ENCODE measurements around the gene DNMBP.

The DNMBP gene

DNA sequence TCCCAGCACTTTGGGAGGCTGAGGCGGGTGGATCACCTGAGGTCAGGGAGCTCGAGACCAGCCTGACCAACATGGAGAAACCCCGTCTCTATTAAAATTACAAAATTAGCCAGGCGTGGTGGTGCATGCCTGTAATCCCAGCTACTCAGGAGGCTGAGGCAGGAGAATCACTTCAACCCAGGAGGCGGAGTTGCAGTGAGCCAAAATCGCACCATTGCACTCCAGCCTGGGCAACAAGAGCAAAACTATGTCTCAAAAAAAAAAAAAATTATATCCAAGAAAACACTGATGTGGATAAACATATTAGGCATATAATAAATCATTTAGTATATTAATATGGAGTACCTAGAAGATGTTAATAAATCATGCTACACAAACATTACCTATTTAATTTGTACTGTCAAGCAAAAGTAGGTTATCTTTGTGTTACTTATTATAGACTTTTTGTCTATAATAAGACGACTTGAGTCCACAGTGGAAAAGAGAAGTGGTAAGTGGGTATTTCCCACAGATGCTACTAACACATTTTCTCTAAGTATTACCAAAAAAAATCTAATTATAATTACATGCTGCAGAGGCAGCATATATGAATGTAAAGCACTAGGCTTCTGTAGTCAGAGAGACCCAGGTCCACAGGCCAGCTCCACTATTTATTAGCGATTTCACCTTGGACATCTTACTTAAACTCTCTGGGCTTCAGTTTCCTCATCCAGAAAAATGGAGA is 34.5 kb downstream of the DNMBP start:
- TF ChIP-seq TEAD4 (IDR thresholded peaks at IDR 0.05) (no peak), TCF12 (IDR thresholded peaks at IDR 0.05; ENCODE audit: low read depth) (no peak), ZBTB7A (IDR thresholded peaks at IDR 0.05; ENCODE audit: low read depth) (no peak), NFIC (IDR thresholded peaks at IDR 0.05) (no peak), EP300 (IDR thresholded peaks at IDR 0.05; ENCODE audit: borderline replicate concordance) (no peak), CREB1 (IDR thresholded peaks at IDR 0.05; ENCODE audit: low read depth) (no peak), RAD21 (IDR thresholded peaks at IDR 0.05; ENCODE audit: low read depth) (no peak), YY1 (IDR thresholded peaks at IDR 0.05; ENCODE audit: low read depth) (no peak), FOXM1 (IDR thresholded peaks at IDR 0.05; ENCODE audit: borderline replicate concordance, low read depth) (no peak), EGR1 (IDR thresholded peaks at IDR 0.05) (no peak), TAF1 (IDR thresholded peaks at IDR 0.05; ENCODE audit: low read depth) (no peak), CEBPB (IDR thresholded peaks at IDR 0.05) (no peak)
- TF ChIP-seq, protein P1, sequence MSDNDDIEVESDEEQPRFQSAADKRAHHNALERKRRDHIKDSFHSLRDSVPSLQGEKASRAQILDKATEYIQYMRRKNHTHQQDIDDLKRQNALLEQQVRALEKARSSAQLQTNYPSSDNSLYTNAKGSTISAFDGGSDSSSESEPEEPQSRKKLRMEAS (IDR thresholded peaks at IDR 0.05) = no peak
- TF ChIP-seq, protein P2, sequence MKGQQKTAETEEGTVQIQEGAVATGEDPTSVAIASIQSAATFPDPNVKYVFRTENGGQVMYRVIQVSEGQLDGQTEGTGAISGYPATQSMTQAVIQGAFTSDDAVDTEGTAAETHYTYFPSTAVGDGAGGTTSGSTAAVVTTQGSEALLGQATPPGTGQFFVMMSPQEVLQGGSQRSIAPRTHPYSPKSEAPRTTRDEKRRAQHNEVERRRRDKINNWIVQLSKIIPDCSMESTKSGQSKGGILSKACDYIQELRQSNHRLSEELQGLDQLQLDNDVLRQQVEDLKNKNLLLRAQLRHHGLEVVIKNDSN (IDR thresholded peaks at IDR 0.05) = no peak
- TF ChIP-seq, protein P3, sequence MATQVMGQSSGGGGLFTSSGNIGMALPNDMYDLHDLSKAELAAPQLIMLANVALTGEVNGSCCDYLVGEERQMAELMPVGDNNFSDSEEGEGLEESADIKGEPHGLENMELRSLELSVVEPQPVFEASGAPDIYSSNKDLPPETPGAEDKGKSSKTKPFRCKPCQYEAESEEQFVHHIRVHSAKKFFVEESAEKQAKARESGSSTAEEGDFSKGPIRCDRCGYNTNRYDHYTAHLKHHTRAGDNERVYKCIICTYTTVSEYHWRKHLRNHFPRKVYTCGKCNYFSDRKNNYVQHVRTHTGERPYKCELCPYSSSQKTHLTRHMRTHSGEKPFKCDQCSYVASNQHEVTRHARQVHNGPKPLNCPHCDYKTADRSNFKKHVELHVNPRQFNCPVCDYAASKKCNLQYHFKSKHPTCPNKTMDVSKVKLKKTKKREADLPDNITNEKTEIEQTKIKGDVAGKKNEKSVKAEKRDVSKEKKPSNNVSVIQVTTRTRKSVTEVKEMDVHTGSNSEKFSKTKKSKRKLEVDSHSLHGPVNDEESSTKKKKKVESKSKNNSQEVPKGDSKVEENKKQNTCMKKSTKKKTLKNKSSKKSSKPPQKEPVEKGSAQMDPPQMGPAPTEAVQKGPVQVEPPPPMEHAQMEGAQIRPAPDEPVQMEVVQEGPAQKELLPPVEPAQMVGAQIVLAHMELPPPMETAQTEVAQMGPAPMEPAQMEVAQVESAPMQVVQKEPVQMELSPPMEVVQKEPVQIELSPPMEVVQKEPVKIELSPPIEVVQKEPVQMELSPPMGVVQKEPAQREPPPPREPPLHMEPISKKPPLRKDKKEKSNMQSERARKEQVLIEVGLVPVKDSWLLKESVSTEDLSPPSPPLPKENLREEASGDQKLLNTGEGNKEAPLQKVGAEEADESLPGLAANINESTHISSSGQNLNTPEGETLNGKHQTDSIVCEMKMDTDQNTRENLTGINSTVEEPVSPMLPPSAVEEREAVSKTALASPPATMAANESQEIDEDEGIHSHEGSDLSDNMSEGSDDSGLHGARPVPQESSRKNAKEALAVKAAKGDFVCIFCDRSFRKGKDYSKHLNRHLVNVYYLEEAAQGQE (IDR thresholded peaks at IDR 0.05; ENCODE audit: low read depth) = no peak

DNA sequence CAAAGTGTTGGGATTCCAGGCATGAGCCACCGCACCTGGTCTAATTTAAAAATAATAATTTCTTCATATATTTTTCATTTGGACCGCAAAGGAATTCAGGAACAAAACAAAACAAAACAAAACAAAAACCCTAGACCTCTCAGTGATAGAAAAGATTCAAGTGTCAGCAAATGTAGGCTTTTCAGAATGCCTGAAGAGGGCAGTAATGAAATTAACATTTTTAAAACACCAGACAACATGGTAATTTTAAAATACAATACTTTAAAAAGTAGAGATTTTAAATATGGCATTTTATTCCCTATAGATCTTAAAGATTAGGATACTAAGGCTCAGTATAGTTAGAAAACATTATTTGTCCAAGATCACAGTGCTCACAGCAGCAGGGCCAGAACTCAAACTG is 36.6 kb downstream of the DNMBP start:
- no peak for TF ChIP-seq NFIC (IDR thresholded peaks at IDR 0.05)
- no peak for TF ChIP-seq EGR1 (IDR thresholded peaks at IDR 0.05)
- TF ChIP-seq FOXM1 (IDR thresholded peaks at IDR 0.05; ENCODE audit: borderline replicate concordance, low read depth) = no peak
- TF ChIP-seq, protein P3 (IDR thresholded peaks at IDR 0.05; ENCODE audit: low read depth) = no peak
- TF ChIP-seq YY1 (IDR thresholded peaks at IDR 0.05; ENCODE audit: low read depth) = no peak
- TF ChIP-seq EP300 (IDR thresholded peaks at IDR 0.05; ENCODE audit: borderline replicate concordance) = no peak
- peak; percentile 13; the same call in 1 of the 2 replicates for TF ChIP-seq RAD21 (IDR thresholded peaks at IDR 0.05; ENCODE audit: low read depth)

DNA sequence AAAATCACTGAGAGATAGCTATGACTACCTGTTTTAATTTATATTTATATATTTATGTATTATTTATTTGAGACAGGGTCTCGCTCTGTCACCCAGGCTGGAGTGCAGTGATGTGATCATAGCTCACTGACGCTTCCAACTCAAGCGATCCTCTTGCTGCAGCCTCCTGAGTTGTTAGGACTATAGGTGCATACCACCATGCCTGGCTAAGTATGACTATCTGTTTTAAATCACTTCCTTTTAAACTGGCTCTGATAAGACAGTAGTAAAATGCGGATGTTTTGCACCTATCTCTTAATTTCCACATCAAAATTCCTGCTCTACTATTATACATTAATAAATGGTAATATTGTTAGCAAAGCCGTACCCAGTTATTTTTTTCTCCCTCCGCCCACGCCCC is 41.8 kb downstream of the DNMBP start:
- TF ChIP-seq EP300 (IDR thresholded peaks at IDR 0.05; ENCODE audit: borderline replicate concordance) (no peak), TEAD4 (IDR thresholded peaks at IDR 0.05) (no peak), FOXM1 (IDR thresholded peaks at IDR 0.05; ENCODE audit: borderline replicate concordance, low read depth) (no peak), NFIC (IDR thresholded peaks at IDR 0.05) (no peak), ZBTB7A (IDR thresholded peaks at IDR 0.05; ENCODE audit: low read depth) (no peak), TCF12 (IDR thresholded peaks at IDR 0.05; ENCODE audit: low read depth) (no peak), TAF1 (IDR thresholded peaks at IDR 0.05; ENCODE audit: low read depth) (no peak), EGR1 (IDR thresholded peaks at IDR 0.05) (no peak), YY1 (IDR thresholded peaks at IDR 0.05; ENCODE audit: low read depth) (no peak), CREB1 (IDR thresholded peaks at IDR 0.05; ENCODE audit: low read depth) (no peak), CEBPB (IDR thresholded peaks at IDR 0.05) (no peak), RAD21 (IDR thresholded peaks at IDR 0.05; ENCODE audit: low read depth) (no peak)
- TF ChIP-seq, protein P3 (IDR thresholded peaks at IDR 0.05; ENCODE audit: low read depth) = no peak
- TF ChIP-seq, protein P2 (IDR thresholded peaks at IDR 0.05) = no peak
- TF ChIP-seq, protein P1 (IDR thresholded peaks at IDR 0.05) = no peak

DNA sequence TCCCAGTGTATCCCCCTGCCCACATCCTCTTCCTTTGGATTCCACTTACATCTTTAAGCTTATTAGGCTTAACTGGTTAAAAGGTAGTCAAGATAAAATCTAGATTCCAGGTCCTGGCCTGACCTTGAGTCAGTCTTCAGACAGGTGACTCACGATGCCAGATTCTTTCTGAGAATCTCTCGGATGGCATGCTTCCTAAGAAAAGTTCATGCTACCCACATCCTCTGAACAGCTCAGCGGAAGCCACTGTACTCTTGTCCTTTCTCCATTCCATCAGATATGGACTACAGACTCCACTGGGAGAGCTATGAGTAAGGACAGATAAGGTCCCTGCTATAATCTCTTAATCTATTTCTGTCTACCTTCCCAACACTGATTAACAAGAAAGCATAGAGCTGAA is 43.4 kb downstream of the DNMBP start:
- no peak for TF ChIP-seq TEAD4 (IDR thresholded peaks at IDR 0.05)
- no peak for TF ChIP-seq NFIC (IDR thresholded peaks at IDR 0.05)

All from Ishikawa (cell line).